Measurements from ENCODE around the gene ZNF140.

- TF ChIP-seq CTCF (IDR thresholded peaks at IDR 0.05) (no peak), POLR2A (IDR thresholded peaks at IDR 0.05) (no peak), EP300 (IDR thresholded peaks at IDR 0.05) (no peak), POLR2AphosphoS5 (IDR thresholded peaks at IDR 0.05) (no peak)
These were observed 65.3 kb downstream of the ZNF140 start for GRCh38 chr12:133145981-133146380.
